ENCODE measurements around the gene RABAC1. TPM values are rescaled to one million over a fixed set of nuclear protein-coding genes. Genes with fewer than 3 reads are reported as not detected.

The RABAC1 gene
- total RNA-seq, 6 experiments from 2014 or later, result 53.6 to 124 (median 75.8) TPM

GRCh38 chr19:41920882-41921576 is 38.1 kb downstream of the RABAC1 start:
- DNase-seq (no peak), ATAC-seq (no peak)
- Histone ChIP-seq H3K36me3 (no peaks in the 10 kb centered on the region), H3K4me3 (no peak overlapping the region), H3K27me3 (peaks cover 0 to 8% of the 10 kb centered on the region in 2 donors), H3K4me1 (no peaks in the 10 kb centered on the region), H3K27ac (no peak overlapping the region), H3K9me3 (no peaks in the 10 kb centered on the region)
- 12% methylated on average over 22 of the region's 26 CpGs for WGBS (ENCODE audit: insufficient coverage, low coverage, low lambda C conversion rate, missing lambda C conversion rate)
- intact Hi-C loops (cut with DNase I), result no loop called here
- no peak for TF ChIP-seq POLR2A (IDR thresholded peaks at IDR 0.05)
- TF ChIP-seq, protein P1, sequence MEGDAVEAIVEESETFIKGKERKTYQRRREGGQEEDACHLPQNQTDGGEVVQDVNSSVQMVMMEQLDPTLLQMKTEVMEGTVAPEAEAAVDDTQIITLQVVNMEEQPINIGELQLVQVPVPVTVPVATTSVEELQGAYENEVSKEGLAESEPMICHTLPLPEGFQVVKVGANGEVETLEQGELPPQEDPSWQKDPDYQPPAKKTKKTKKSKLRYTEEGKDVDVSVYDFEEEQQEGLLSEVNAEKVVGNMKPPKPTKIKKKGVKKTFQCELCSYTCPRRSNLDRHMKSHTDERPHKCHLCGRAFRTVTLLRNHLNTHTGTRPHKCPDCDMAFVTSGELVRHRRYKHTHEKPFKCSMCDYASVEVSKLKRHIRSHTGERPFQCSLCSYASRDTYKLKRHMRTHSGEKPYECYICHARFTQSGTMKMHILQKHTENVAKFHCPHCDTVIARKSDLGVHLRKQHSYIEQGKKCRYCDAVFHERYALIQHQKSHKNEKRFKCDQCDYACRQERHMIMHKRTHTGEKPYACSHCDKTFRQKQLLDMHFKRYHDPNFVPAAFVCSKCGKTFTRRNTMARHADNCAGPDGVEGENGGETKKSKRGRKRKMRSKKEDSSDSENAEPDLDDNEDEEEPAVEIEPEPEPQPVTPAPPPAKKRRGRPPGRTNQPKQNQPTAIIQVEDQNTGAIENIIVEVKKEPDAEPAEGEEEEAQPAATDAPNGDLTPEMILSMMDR (IDR thresholded peaks at IDR 0.05), result no peak

GRCh38 chr19:41919948-41920712 is 39.0 kb downstream of the RABAC1 start:
- intact Hi-C loops (cut with DNase I), result no loop called here
- peaks cover 0 to 8% of the 10 kb centered on the region in 2 donors for H3K27me3 ChIP-seq
- WGBS (ENCODE audit: insufficient coverage, low coverage, low lambda C conversion rate, missing lambda C conversion rate), result 63% methylated on average over 7 of the region's 33 CpGs

GRCh38 chr19:41918653-41919244 is 40.4 kb downstream of the RABAC1 start:
- WGBS (ENCODE audit: insufficient coverage, low coverage, low lambda C conversion rate, missing lambda C conversion rate), result 90% methylated on average over 5 of the region's 5 CpGs
- H3K4me1 ChIP-seq, result no peaks in the 10 kb centered on the region
- H3K36me3 ChIP-seq, result no peaks in the 10 kb centered on the region
- peaks cover 0 to 8% of the 10 kb centered on the region in 2 donors for H3K27me3 ChIP-seq
- ATAC-seq, result no peak
- intact Hi-C loops (cut with DNase I), result no loop called here
- no peak for TF ChIP-seq POLR2A (IDR thresholded peaks at IDR 0.05)
- TF ChIP-seq, protein P1 (IDR thresholded peaks at IDR 0.05), result no peak
- no peaks in the 10 kb centered on the region for H3K9me3 ChIP-seq
- DNase-seq, result no peak
- H3K27ac ChIP-seq, result no peak overlapping the region
- H3K4me3 ChIP-seq, result no peak overlapping the region

More at GRCh38 chr19:41919948-41920712, 39.0 kb downstream of the RABAC1 start:
- DNase-seq (no peak), ATAC-seq (no peak)
- Histone ChIP-seq H3K27ac (no peak overlapping the region), H3K9me3 (no peaks in the 10 kb centered on the region), H3K4me1 (no peaks in the 10 kb centered on the region), H3K4me3 (no peak overlapping the region), H3K36me3 (no peaks in the 10 kb centered on the region)
- TF ChIP-seq POLR2A (IDR thresholded peaks at IDR 0.05), result no peak
- TF ChIP-seq, protein P1 (IDR thresholded peaks at IDR 0.05), result no peak

GRCh38 chr19:41918095-41918494 is 41.0 kb downstream of the RABAC1 start:
- Histone ChIP-seq H3K36me3 (no peaks in the 10 kb centered on the region), H3K27ac (no peak overlapping the region), H3K4me3 (no peak overlapping the region), H3K4me1 (no peaks in the 10 kb centered on the region), H3K9me3 (no peaks in the 10 kb centered on the region), H3K27me3 (peaks cover 0 to 8% of the 10 kb centered on the region in 2 donors)
- WGBS (ENCODE audit: insufficient coverage, low coverage, low lambda C conversion rate, missing lambda C conversion rate), result 60% methylated on average over 5 of the region's 6 CpGs
- intact Hi-C loops (cut with DNase I), result no loop called here
- TF ChIP-seq, protein P1 (IDR thresholded peaks at IDR 0.05), result no peak
- no peak for TF ChIP-seq POLR2A (IDR thresholded peaks at IDR 0.05)
- ATAC-seq (no peak), DNase-seq (no peak)
